OCI-LY3 (cell line): ENCODE data around the gene KITLG.

Source experiments
- EZH2phosphoT487 ChIP-seq: fragments of 200-600 bp; shearing (Covaris generic); IDR thresholded peaks from 2 replicates; pipeline ENCODE4 v1.6.1; 2018; ENCODE audit warnings: antibody characterized with exemption, mixed run types, low read depth
- TF ChIP-seq, protein P1 (sequence below): fragments of 200-600, 300-600 bp; sonication (generic); IDR thresholded peaks from 2 replicates; pipeline ENCODE4 v1.5.1; 2014; ENCODE audit warnings: antibody characterized with exemption, low read length, low read depth

DNA sequence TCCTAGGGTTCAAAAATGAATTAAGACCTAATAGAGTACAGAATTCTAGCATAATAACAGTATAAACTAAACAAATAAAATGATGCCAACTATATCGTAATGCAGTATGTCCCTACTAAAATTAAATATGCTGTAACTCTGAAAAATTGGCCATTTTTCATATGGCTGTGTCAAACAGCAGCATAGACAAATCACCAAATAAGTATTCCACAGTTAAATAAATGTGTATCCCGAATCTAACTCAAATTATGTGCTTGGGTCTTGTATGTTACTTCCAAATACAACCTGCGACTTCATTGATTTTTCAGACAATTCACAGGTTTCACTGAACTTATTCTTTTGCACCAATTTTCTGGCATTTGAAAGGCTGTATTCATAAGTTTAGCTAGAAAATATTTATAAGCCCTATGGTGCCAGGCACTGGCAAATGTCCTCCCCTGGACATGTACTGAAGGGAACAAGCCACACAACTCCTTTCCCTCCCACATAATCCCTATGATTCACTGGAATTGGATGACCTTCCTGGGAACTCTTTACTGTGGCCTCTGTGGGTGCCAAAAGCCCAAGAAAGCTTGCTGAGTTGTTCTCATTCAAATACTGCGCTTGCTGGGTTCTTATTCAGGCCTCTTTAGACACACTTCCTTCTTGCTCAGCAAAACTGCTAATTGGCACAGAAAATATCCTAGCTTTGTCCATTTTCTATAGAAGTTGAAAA is 108.8 kb downstream of the KITLG start:
- TF ChIP-seq, protein P1, sequence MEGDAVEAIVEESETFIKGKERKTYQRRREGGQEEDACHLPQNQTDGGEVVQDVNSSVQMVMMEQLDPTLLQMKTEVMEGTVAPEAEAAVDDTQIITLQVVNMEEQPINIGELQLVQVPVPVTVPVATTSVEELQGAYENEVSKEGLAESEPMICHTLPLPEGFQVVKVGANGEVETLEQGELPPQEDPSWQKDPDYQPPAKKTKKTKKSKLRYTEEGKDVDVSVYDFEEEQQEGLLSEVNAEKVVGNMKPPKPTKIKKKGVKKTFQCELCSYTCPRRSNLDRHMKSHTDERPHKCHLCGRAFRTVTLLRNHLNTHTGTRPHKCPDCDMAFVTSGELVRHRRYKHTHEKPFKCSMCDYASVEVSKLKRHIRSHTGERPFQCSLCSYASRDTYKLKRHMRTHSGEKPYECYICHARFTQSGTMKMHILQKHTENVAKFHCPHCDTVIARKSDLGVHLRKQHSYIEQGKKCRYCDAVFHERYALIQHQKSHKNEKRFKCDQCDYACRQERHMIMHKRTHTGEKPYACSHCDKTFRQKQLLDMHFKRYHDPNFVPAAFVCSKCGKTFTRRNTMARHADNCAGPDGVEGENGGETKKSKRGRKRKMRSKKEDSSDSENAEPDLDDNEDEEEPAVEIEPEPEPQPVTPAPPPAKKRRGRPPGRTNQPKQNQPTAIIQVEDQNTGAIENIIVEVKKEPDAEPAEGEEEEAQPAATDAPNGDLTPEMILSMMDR: no peak
- TF ChIP-seq EZH2phosphoT487: no peak
